SH-SY5Y (cell line): ENCODE results near the gene KDM5B.

Source experiments
- GATA2 ChIP-seq: IDR thresholded peaks from 2 replicates; pipeline ENCODE4 v1.6.1; 2011; ENCODE audit warnings: mild to moderate bottlenecking, low read depth, low read length
- GATA3 ChIP-seq: IDR thresholded peaks from 2 replicates; pipeline ENCODE4 v1.6.1; 2011; ENCODE audit warnings: low read depth, mild to moderate bottlenecking, low read length, moderate library complexity

- TF ChIP-seq GATA2, result no peak
- no peak for TF ChIP-seq GATA3
Observed at GRCh38 chr1:202807451-202807925, 733 bp downstream of the KDM5B start.
